Activated CD8-positive, alpha-beta memory T cell treated with anti-CD3 and anti-CD28 coated beads, Interleukin-2, amount 50 U/mL, for 24 hours (primary cell): ENCODE measurements around the gene NIT1.
A peak's percentile ranks its signal among the peaks of the same experiment; 100 is the strongest.

Source experiments
- DNase-seq: peaks from one replicate; pipeline ENCODE4 v3.0.0-alpha.2; 2020; ENCODE audit errors: extremely low read depth

NIT1 gene, protein sequence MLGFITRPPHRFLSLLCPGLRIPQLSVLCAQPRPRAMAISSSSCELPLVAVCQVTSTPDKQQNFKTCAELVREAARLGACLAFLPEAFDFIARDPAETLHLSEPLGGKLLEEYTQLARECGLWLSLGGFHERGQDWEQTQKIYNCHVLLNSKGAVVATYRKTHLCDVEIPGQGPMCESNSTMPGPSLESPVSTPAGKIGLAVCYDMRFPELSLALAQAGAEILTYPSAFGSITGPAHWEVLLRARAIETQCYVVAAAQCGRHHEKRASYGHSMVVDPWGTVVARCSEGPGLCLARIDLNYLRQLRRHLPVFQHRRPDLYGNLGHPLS

DNA sequence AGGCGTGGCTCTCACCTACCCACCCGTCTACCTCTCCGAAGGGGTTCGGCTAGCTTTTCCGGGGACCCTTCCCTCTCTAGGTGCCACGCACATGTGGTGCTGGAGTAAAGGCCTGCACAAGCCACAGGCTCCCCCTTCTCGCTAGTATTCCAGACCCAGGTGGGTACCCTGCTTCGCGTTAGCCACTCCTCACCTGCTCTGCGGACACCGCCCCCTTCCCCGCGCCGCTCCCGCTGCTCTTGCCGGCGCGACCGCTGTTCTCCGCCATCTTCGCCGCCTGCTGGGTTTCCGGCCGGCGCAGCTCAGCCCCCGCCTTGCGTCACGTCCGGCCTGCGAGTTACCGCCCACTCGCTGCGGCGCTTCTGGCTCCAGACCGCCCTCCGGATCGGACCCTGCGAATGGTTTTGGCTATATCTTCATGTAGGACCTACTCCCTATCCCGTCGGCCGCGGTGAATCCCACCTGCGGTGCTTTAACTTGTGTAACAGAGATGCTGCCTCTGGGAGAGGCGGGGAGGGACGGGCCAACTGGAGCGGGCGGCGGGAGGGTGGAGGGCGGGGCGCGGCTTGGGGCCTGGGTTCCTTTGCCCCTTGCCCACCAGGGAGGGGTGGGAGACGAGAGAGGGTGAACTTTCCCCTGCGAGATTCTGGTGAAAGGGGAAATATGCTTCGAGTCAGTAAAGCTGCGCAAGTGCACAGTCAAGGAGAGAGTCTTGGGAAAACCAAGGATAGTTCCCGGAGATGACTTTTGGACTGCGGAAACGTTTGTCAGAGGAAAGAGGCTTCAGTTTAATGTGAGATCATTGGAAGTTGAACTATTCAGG is at the start of gene NIT1, which contains the start of gene PFDN2:
Gene NIT1 (plus strand): TSS at position 347 of the 823 bp plus-strand sequence. CDS start 72 bp downstream, at position 419.
Gene PFDN2 (minus strand): TSS at position 279 of the 823 bp plus-strand sequence. CDS start 11 bp downstream, at position 268.
- DNase-seq, result peak; percentile 56

DNA sequence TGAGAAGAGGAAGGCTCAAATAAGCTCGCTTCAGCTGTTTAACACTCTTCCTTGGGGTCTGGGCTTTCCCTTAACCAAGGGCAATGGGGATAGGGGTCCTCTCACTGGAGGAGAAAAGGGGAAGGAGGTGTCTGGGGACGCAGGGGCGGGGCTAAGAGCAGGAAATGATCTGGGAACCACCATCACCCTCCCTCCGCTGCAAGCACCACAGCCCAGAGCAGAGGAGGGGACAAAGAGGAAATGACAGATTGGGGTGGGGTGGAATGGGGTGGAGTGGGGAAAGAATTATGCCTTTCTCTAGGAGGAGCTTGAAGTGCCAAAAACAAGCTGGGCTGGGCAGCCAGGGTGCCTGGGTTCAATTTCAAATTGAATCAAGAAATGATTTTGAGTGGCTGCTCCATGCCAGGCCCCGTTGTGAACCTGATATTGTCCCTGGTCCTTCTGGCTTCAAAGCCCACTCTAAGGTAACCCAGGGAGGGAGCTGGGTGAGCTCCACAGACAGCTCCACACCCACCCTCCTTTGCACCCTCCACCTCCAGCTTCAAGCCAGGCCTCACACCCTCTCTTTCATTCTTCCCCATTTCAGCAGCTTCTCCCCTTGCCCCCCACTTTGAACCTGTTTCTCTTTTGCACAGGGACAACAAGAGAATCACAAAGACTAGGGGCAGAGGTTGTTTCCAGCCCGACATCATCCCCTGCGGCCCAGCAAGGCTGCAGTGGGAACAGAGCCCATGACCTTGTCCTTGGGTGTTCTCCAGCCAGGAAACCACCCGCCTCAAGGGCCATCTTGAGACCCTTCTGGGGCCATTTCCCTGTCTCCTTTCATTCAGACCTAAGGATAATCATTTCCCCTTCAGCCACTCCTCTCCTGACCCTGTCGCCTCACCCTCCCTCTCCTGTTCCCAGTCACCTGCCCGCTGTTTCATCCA is 49.3 kb upstream of the NIT1 start:
- peak; percentile 55 for DNase-seq

DNA sequence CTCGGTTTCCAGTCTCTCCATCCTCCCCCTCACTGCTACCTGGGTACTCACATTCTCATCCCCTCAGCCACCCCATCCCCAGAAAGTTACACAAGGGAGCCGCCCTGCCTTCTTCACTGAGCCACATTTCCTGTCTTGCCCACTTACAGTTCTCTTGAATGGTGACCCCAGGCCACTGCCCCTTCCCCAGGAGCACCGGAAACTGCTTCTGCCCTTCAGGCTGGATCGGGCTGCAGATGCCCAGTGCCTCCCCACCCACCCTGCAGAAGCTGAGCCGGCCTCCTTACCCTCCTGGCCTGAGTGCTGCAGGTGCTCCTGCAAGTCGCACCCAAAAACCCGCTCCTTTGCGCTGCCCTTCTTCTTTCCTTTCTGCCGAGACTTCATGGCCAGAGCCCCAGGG is 48.7 kb upstream of the NIT1 start:
- no peak for DNase-seq

DNA sequence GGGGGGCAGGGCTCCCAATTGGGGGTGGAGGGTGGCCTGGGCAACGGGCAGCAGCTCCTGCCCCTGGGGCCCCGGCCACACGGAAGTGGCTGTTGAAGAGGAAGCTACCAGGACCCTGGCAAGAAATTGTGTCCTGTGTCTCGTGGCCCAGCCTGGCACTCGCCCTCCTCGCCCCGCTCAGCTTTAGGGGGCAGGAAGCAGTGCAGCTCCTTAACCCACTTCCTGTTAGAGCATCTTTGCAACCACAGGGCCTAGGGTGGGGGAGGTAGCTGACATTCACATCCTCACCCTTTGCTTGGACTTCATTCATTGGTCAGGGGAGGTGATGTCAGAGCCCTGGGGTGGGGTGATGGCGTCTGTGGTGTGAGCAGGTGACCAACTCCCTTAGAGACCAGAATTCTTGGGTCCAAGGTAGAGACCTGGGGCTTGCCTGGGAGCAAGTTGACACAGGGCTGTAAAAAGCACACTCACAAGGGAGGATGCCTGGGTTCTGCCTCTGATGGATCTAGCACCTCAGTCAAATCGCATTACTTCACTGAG is 48.1 kb upstream of the NIT1 start, which contains the start of gene ARHGAP30:
Gene ARHGAP30 (minus strand): TSS at position 161 of the 540 bp plus-strand sequence. CDS start 267 bp downstream, outside the sequence.
- DNase-seq, result peak; percentile 62

DNA sequence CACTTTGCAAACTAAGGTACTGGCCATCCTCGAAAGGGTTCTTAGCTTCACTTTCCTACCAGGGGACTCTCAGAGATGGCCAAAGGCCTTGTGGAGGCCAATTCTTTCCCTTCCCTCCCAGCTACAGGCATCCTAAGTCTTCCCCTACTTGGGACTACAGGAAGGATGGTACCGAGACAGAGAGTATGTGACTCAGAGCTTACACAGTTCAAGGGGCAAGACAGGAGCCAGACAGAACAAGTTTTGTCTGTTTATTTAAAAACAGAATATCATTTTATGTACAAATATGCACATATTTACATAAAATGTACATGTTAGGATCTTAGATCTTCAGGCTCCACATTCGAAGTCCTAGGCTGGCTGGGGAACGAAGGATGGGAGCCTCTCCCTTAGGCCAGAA is 47.1 kb upstream of the NIT1 start:
- no peak for DNase-seq

DNA sequence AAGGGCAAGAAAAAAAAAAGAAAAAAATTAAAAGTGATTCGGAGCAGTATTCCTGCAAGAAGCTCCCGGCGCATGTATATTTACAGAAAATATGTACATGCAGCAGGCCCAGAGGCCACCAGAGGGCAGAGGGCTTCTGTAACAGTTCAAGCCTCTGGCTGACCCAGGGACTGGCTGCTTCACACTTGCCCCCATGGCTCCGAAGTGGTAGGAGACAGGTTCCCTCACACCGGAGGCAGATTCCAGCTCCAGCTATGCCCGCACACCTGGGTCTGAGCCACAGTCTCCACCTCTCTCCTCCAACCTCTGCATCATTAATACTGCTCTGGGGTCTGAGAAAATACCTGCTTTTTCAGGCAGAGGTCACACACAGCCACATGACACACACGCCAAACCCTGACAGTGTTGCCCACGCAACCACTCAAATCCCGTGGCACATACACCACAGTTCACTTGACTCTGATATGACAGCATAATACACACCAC is 46.0 kb upstream of the NIT1 start:
- no peak for DNase-seq

DNA sequence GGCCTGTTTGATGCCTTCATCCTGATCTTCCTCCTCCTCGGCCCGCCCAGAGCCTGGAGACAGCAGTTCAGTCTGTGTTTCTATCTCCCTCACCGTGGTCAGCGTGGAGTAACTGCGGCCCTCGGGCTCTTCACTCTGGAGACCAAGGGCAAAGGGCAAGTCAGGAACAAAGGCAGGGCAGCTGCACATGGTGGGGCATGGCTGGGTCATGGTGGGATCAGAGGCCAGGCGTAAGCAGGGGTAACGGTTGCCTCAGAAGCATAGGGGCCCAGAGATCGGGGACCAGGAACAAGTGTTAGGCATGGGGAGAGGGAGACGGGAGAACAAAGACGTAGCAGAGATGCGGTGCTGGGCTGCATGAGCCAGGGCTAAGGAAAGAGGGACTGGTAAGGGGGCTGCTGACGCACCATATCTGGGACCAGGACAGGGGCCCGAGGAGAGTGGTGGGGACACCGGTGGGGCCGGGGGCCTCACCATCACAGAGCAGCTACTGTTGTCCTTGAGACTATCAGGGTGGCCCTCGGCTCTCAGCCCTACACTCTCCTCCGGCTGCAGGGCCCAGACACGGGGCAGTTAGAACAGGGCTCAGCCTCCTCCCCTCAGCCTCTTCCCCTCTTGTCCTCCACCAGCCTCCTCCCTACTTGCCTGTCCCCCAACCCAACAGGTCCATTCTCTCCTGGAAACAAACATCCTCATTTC is 45.0 kb upstream of the NIT1 start:
- DNase-seq, result no peak

DNA sequence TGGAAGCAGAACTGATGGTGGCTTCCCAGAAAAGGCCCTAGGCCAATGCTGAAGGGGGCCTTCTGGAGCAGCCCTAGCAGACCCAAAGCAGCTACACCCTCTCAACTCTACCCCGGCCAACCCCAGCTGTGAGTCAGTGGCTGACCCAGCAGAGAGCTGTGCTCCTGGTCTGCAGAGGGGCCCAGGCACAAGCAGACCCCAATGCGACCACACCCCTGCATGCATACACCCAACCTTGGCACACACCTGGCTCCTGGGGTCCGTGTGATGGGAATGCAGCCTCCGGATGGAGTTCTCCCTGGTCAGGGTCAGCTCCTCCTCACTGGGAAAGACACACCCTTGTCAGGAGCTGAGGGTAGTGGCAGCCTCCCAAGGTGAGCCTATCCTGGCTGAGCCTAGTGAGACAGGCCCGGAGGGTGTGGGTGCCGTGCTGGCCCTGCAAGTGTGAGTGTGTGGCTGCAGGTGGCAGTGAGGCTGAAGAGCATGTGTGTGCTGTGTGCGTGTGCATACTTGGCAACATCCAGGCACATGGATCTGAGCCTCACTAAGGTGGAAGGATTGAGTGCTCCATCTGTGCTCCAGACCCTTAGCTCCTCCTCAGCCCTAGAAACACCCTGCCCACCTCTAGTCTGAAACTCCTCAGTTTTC is 44.3 kb upstream of the NIT1 start:
- no peak for DNase-seq

DNA sequence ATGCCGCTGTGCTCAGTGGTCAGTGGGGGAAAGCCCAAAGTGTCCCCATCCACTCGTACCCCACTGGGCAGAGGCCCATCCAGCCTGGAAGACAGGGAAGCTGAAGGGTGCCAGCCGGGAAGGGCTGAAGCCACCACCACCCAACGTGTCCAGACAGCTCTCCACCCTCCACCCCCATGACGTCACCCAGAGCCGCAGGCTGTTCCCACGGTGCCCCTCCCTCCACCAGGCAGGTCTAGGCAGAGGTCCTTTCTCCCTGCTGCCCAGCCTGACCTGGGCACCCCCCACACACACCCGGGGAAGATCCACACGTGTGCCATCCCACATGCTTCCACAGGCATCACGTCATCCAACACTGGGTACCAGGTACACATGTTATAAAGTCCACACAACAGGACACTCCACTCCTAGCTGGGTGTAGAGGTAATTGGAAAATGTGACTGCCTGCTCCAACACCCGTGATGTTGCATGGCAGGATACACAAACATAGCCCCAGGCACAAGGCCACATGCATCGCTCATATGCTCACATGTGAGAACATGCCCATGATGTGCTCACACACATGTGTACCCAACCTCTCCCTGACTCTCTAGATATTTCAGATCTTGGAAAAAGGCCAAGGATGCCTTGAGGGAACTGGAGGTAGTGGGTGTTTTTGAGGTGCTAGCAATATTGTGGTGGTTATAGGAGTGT is 43.1 kb upstream of the NIT1 start:
- DNase-seq, result no peak

DNA sequence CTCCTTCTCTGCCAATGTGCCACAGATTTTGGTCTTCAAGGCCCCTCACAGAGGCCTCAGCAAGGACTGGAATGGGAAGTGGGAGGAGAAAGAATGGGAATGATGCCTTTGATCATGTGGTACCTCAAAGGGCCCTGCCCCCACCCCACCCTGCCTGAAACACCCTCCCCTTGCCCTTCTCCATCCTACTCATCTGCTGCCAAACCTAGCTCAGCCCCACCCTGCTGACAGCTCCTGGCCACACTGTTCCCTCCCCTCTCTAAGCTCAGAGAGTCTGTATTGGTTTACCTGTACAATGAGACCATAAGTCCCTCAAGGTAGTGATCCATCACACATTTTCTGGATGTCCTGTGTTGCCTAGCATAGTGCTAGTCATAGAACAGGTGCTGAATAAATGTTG is 41.5 kb upstream of the NIT1 start:
- DNase-seq, result no peak

DNA sequence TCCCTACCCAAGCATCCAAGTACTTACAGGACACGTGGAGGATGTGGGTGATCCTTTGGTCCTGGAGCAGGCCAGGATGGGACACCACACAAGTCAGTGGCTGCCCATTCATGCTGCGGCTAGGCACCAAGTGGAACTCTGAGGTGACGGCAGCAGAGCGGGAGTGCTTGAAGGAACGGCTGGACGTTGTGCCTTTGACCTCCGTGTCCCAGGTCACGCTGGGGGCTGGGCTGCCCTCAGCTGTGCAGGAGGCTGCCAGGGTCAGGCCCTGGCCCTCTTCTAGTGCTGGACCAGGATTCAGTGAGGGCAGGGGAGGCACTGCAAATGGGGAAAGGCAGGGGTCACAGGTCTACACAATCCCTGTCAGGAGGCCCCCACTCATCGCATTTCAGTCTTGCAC is 40.5 kb upstream of the NIT1 start:
- no peak for DNase-seq

DNA sequence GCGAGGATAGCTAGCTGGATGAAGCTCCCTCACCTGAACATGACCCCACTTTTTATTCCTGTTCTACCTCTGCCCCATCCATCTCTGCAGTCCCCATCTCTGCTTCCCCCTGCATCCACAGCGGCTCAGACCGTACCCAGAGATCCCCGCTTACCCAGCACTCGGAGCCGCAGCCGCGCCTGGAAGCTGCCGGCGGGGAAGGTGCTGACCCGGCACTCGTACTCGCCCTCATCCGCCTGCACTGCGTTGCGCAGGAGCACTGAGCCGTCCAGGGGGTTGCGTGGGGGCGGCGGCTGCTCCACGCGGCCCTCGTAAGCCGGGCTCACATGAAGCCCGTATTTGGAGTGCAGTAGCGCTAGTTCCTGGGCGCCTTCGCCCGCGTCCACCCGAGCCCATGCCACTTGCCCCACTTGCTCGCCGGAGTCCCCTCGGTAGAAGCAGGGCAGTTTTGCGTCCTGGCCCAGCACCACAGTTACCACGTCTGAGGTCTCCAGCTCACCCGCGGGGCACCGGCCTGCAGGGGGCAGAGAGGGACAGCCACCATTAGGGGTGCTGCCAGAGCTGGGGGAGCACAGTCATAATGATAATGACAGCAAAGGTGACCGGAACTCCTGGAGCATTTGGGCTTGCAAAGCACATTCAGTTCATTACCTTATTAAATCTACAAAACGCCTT is 38.3 kb upstream of the NIT1 start:
- no peak for DNase-seq

DNA sequence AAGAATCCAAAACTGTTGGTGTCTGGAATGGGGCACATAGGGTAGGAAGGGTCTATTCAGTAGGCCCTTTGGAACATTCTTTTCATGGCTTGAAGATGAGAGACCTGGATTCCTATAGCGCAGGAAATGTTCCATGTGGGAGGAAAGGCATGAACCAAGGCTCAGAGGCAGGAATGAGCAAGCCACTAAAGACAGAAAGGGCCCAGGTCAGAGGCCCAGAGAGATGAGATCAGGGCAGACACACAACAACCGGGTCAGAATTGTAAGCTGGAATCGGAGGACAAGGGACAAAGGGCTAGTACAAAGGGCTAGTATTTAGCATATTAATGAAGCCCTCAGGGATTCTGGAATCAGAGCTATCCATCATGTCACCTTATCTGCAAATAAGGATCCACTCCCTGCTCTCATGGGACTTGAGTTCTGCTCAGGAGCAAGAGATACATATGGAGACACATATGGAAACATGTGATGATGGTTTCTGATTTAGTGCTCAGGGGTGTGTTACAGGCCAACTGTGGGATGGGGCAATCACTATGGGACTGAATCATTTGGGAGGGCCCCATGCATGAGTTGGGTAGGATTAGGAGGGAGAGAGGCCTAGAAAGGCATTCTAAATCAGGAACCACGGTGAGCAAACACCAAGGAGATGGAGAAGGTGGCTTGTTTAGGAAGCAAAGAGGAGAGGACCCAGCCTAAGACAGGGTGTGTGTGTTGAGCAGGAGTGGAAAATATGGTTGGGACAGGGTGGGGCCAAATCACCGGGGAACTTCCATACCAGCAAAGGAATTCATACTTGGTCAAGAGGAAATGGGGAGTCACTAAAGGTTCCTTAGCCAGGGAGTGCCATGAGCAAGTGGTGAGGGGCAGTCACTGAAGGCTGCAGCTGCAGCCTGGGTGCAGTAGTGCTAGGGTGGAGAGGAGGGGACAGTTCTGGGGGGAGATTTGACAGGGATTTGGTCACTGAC is 37.2 kb upstream of the NIT1 start:
- no peak for DNase-seq

DNA sequence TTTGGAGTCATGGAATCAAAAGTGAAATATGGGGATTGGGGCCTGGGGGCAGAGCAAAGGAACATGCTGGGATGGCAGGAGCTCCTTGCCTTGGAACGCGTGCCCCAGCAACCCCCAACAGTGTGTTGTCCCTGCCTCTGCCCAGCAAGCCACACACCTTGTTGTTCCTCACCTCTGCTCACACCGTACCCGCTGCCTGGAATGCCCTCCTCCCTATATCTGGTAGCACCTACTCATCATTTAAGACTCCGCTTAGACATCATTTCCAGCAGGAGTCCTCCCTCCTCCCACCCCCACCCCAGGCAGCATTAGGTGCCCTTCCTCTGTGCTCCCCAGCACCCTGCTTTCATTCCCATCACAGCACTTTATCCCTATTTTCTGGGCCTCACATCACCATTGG is 36.4 kb upstream of the NIT1 start:
- no peak for DNase-seq

DNA sequence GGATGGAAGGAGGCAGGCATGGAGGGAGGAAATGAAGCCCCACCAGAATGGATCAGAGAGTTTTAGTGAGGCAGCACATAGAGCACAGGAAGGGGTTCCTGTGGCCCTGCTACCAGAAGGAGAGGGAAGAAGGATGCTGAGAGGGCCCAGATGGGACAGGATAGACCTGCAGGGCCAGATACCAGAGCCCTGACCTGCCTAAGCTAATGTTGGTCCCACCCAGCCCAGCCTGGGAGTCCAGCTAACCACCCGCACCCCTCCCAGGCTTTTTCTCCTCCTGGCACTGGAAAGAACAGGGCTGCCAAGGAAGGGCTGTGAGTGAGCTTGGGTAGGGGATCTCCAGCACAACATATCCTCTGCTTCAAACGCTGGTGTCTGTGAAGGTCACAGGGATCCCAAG is 35.4 kb upstream of the NIT1 start:
- no peak for DNase-seq

DNA sequence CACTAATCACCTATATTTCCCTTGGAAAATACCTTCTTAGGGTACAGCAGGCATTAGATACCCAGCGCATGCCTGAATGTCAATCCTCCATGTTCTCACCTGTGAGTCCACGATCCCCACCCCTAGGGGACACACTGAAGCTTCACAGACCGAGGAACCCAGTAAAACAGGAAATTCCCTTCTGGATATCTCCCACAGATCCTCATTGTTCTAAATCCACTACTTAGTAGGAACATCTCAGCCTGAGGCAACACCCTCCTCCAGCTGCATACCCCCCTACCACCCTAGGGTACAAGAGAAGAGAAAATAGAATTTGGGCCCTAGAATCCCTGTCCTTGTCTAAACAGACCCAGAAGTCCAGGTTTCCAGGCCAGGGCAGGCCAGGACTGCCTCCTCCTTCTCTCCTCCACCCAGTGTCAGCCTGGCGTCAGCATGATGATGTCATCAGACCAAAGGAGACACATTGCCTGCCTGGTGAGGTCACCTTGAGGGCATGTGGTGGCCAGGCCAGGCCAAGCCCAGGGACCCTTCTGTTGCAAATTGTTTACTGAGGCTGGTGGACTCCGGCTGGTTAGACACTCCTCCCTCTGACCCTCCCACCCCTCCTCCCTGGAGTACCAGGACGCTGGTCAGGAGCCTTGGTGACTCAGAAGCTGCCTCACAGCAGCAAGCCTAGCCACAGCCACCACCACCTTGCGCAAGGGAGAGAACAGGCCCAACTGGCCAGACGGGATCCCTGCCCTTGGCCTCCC is 34.7 kb upstream of the NIT1 start:
- no peak for DNase-seq
